ENCODE data around the gene OGG1.

The OGG1 gene

DNA sequence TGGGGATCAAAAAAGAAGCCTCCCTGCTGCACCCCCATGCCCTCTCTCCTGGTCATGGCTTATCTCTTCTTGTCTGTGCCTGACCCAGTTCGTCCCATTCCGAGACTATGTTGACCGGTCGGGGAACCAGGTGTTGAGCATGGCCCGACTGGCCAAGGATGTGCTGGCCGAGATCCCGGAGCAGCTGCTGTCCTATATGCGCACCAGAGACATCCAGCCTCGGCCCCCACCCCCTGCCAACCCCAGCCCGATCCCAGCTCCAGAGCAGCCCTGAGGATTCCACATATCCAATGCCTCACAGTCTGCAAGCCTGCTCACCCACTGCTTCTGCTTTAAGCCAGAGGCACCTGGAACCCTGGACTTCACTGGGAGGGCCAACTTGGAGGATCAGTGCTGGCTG, 20.3 kb upstream of the OGG1 start:
- DNase-seq = no peak

DNA sequence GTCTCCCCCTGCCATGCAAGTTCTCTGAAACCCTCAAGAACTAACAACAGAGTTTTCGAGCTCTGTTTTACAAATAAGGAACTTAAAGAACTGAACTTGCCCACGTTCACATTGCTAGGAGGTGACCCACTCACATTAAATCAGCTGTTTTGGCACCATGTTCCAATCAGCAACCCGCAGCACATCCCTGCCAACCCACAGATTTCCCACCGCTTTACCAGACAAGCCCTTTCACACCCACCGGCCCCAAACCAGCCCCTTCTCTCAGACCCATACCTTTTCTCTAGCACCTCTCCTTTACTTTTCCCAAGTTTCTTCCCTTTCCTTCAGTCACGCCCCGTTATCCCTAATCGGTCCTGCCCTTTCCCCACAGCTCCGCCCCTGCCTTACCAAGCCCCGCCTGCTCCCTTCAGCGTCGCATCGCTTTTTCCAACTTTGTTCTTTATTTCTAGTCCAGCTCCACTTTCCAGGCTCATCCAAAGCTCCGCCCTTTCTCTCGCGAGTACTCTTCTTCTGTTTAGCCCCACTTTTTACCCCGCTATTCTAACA, 19.0 kb upstream of the OGG1 start:
- no peak for DNase-seq

- DNase-seq = peak; percentile 99
Measured at GRCh38 chr3:9731206-9732079, 18.3 kb upstream of the OGG1 start, which contains the start of gene BRPF1. TSS of gene BRPF1 (plus strand) at chr3:9731735. CDS start at chr3:9734141, 2,406 bp downstream.

GRCh38 chr3:9732080-9732739, 17.5 kb upstream of the OGG1 start:
- DNase-seq = peak; percentile 36

DNA sequence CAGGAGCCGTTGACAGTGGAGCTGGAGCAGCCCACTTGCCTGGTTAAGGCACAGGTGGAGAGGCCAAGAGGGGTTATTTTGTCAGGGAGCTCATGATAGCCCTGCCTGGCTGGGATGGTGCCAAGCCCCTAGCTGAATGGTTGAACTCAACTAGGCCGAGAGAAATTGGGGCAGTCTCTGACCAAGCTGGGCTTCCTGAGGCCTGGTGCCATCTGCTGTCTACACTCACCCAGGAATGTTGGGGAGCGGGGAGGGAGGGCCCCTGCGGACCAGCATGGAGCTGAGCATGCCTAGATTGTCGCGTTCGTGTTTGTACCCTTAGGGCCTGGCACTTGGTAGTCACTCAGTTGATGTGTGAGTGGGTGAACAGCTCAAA, 17.0 kb upstream of the OGG1 start:
- DNase-seq = no peak

GRCh38 chr3:9736831-9737230, 12.9 kb upstream of the OGG1 start:
- DNase-seq = no peak

- DNase-seq = no peak
Measured at GRCh38 chr3:9739181-9739580, 10.6 kb upstream of the OGG1 start.

DNA sequence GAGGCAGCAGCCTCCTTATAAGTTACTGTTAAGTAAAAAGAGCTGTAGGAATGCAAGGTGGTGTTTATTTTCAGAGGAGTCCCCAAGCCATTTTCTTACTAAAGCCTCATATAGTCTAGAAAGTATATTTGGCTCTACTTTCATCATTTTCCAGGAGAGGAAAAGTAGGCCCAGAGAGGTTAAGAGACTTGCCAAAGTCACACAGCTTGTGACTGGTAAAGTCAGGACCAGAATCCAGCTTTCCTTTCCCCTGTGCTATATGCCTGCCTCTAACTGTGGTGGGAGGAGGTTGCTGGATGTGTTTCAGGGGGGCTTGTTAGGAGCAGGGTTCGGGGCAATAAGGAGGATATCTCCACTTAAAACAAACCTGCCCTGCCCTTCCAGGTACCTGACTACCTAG, 7.2 kb upstream of the OGG1 start:
- no peak for DNase-seq

- no peak for DNase-seq
Measured at GRCh38 chr3:9743548-9743947, 6.2 kb upstream of the OGG1 start.

- DNase-seq = no peak
Measured at GRCh38 chr3:9744162-9744561, 5.6 kb upstream of the OGG1 start.

GRCh38 chr3:9745521-9745920, 4.2 kb upstream of the OGG1 start:
- no peak for DNase-seq

DNA sequence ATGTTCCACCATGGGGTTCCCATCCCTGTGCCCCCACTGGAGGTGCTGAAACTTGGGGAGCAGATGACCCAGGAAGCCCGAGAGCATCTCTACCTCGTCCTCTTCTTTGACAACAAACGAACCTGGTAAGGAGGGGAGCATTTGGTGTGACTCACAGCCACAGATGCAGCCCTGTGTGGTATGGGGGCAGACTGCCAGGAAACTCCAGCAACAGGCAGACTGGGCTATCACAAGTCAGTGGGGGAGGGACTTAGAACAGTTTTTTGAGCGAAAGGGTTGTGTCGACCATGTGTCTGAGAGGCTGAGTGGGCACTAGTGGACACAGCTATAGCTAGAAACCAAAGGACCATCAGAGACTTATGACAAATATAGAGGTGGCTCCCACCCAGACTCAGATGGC, 3.4 kb upstream of the OGG1 start:
- no peak for DNase-seq

- no peak for DNase-seq
Measured at GRCh38 chr3:9747267-9747666, 2.5 kb upstream of the OGG1 start.

GRCh38 chr3:9748031-9748430, 1.7 kb upstream of the OGG1 start:
- DNase-seq = no peak

DNA sequence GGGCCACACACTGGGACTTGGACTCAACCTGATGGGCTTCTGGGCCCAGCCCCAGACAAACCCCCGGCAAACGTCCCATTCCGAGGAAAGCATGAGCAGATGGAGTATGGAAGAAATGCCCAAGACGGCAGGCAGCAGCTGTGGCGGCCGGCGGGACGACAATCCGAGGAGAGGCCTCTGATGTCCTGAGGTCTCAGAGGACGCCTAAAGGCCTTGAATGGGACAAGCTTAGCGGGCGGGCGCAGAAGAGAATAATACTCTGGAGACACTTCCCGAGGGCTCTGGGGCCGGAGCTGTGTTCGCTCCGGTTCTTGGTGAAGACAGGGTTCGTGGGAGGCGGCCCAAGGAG, 482 bp upstream of the OGG1 start:
- DNase-seq = no peak

DNA sequence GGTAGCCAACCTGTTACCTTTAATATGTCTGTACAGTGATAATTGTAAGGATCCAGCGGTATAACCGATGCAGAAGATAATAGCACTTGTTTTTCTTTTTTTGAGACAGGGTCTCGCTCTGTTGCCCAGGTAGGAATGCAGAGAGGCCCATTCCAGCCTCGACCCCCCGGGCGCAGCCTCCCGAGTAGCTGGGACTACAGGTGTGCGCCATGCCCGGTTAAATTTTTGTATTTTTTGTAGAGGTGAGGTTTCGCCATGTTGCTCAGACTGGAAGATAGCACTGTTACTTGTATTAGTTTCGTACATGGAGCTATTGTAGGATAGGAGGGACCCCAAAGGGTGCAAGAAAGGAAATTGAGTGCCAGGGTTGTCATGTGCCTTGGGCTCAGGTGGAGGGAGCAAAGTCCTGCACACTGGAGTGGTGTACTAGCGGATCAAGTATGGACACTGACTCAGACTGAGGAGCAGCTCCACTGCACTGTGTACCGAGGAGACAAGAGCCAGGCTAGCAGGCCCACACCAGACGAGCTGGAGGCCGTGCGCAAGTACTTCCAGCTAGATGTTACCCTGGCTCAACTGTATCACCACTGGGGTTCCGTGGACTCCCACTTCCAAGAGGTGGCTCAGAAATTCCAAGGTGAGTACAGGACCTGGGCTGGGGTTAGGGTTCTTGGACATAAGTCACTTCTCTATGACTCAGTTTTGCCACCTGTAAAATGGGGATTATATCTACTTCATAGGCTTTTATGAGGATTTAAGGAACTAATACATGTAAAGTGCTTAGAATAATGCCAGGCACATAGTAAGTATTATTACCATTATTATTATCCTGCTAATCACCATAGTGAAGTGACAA, 1.0 kb downstream of the OGG1 start:
- no peak for DNase-seq

DNA sequence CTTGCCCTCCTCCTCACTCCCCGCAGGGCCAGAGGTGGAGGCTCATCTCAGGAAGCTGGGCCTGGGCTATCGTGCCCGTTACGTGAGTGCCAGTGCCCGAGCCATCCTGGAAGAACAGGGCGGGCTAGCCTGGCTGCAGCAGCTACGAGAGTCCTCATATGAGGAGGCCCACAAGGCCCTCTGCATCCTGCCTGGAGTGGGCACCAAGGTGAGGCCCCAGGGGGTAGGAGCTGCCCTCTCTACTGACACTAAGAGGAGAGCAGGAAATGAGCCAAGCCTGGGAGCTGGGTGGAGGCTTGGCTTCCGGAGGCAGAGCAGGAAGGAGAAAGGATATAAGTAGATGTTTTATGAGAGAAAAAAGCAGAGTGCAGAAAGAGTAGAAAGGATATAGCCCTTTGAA, 4.9 kb downstream of the OGG1 start:
- no peak for DNase-seq

- no peak for DNase-seq
Measured at GRCh38 chr3:9757427-9757826, 7.7 kb downstream of the OGG1 start.

GRCh38 chr3:9760779-9761505, 11.2 kb downstream of the OGG1 start:
- DNase-seq = no peak

DNA sequence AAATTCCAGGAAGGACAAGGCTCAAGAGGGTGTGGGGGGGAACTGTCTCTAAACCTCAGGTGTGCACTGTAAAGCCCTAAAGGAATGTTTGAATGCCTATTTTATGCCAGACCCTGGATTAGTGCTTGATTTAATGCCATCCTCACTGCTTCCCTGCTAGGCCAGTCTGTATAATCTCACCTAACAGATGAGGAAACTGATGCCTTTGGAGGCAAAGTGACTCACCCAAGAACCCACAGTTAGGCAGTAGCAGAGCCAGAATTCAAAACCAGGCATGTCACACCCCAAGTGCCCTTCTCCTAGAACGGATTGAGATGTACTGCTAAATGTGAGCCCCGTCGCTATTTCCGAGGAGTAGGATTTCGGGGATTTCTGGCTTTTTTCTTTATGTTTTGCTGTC, 12.2 kb downstream of the OGG1 start:
- DNase-seq = no peak

DNA sequence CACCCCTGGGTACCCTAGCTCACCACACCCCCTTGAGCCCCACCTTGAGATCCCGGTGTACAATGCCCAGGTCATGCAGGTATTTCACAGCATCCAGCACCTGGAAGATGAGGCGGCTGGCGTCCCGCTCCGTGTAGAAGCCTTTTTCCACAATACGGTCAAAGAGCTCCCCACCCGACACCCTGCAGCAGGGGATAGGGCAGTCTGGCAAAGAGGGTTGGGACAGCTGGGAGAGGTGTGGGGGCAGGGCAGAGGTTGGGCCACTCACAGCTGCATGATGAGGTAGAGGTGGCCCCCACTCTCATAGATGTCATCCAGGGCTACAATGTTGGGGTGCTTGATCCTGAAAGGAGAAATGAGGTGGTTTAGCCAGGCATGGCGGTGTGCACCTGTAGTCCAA, 13.1 kb downstream of the OGG1 start:
- DNase-seq = no peak

GRCh38 chr3:9765865-9766264, 16.1 kb downstream of the OGG1 start:
- DNase-seq = no peak

DNA sequence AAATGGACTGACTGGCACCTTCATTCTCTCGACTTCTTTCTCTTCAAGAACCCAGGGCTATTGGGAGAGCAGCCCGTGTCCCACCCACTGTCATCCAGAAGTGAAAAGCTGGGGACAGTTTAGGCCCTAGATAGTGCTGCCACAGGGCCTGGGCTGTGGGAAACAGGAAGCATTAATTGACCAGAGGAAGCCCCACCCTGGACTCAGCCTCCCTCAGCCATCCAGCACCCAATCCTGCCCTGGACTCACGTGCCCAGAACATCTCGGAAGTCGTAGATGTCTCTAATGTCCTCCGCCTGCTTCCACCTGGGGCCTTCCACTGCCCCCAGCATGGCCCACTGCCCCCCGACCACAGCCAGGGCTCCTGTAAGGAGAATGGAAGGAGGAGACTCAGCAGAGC, 17.7 kb downstream of the OGG1 start:
- no peak for DNase-seq

Measured in activated naive CD4-positive, alpha-beta T cell treated with anti-CD3 and anti-CD28 coated beads, Interleukin-2, amount 50 U/mL, for 16 hours (primary cell).